PC-9 (cell line): ENCODE measurements around the gene NCBP2L.

ENCODE experiments used
- EZH2 ChIP-seq: fragments of 200-600 bp; sonication (generic); IDR thresholded peaks from 2 replicates; pipeline ENCODE4 v1.8.0; 2017; ENCODE audit warnings: antibody characterized with exemption, low read depth
- TF ChIP-seq, protein P1 (sequence below): fragments of 200-600 bp; sonication (generic); conservative IDR thresholded peaks from 2 replicates; pipeline ENCODE4 v1.6.1; 2017; ENCODE audit warnings: mixed run types, antibody characterized with exemption, mild to moderate bottlenecking, moderate library complexity

DNA sequence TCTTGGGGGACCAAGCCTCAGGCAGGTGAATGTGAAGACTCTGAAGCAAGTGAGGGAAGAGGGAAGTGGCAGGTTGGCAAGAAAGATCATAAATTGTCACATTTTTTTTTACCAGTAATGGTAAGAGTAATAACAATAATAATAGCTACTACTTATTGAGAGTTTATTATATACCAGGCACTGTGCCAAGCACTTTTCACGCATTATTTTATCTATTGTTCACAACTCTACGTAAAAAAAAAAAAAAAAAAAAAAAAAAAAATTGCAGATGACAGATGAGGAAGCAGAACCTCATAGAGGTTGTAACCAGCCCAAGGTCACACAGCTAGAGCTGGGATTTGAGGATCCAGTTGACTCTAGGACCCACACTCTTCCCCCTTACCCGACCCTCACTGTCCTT, 42.9 kb upstream of the NCBP2L start:
- TF ChIP-seq, protein P1, sequence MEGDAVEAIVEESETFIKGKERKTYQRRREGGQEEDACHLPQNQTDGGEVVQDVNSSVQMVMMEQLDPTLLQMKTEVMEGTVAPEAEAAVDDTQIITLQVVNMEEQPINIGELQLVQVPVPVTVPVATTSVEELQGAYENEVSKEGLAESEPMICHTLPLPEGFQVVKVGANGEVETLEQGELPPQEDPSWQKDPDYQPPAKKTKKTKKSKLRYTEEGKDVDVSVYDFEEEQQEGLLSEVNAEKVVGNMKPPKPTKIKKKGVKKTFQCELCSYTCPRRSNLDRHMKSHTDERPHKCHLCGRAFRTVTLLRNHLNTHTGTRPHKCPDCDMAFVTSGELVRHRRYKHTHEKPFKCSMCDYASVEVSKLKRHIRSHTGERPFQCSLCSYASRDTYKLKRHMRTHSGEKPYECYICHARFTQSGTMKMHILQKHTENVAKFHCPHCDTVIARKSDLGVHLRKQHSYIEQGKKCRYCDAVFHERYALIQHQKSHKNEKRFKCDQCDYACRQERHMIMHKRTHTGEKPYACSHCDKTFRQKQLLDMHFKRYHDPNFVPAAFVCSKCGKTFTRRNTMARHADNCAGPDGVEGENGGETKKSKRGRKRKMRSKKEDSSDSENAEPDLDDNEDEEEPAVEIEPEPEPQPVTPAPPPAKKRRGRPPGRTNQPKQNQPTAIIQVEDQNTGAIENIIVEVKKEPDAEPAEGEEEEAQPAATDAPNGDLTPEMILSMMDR, result no peak
- no peak for TF ChIP-seq EZH2
